Left lung (tissue), 10 donors: ENCODE measurements around the gene LRRC3. TPM values are rescaled to one million over a fixed set of nuclear protein-coding genes. Genes with fewer than 3 reads are reported as not detected.

Experiments
- ATAC-seq: fragments of 200-7000 bp; cut with Tn5 transposase; one replicate; pipeline ENCODE4 v1.9.1; 2020; ENCODE audit warnings: moderate library complexity
- DNase-seq, 4 donors: peaks; one replicate each; pipeline ENCODE4 v3.0.0-alpha.2; 2013 to 2020
- H3K27ac ChIP-seq, 2 donors: fragments of 200-600 bp; sonication (generic) in 1 of 2; one replicate each; pipeline versions ENCODE4 v1.5.0 to v1.8.0; 2020 to 2021
- H3K27me3 ChIP-seq, 2 donors: fragments of 200-600 bp; sonication (generic) in 1 of 2; one replicate each; pipeline versions ENCODE4 v1.5.0 to v1.8.0; 2020 to 2021
- H3K36me3 ChIP-seq, 2 donors: fragments of 200-600 bp; sonication (generic) in 1 of 2; one replicate each; pipeline versions ENCODE4 v1.5.0 to v1.8.0; 2020 to 2021
- H3K4me1 ChIP-seq, 2 donors: fragments of 200-600 bp; one replicate each; pipeline ENCODE4 v1.8.0; 2021
- H3K4me3 ChIP-seq, 2 donors: fragments of 200-600 bp; sonication (generic) in 1 of 2; one replicate each; pipeline versions ENCODE4 v1.5.0 to v1.8.0; 2020 to 2021; ENCODE audit warnings: mild to moderate bottlenecking in 1 of 2
- H3K9me3 ChIP-seq, 2 donors: fragments of 200-600 bp; sonication (generic) in 1 of 2; one replicate each; pipeline versions ENCODE4 v1.5.0 to v1.8.0; 2020 to 2021
- intact Hi-C, 2 donors: fragments of 100-400 bp; cut with DNase I; formaldehyde crosslinking; loops; one replicate each; pipeline versions ENCODE4 v1.11.2 to v1.14.2; 2022
- polyA plus RNA-seq, 6 donors: library from polyadenylated mRNA; unstranded; fragments of 120-200 nt; gene quantifications; one replicate each; pipeline ENCODE4 v1.2.1, GENCODE V29; 2013; ENCODE audit not compliant: insufficient read length in 6 of 6
- total RNA-seq, 2 donors: library from RNA; stranded (reverse); fragmentation: NEBNext Ultra II Directional; extraction: Animal tissue kit (Norgen Biotek cat#: 25700); gene quantifications; one replicate each; pipeline ENCODE4 v1.2.1, GENCODE V29; 2021
- TF ChIP-seq, protein P1 (sequence below), 2 donors: fragments of 200-600 bp; sonication (generic) in 1 of 2; IDR thresholded peaks; one replicate each; pipeline versions ENCODE4 v1.5.0 to v1.8.0; 2021; ENCODE audit warnings: antibody characterized with exemption in 2 of 2
- donor health status: DM: no; HTN: yes; CAD: no.
- donor health status: DM: no; HTN: no; CAD: no.

The LRRC3 gene
- total and polyA plus RNA-seq, 8 donors = 2.4 to 7.0 (median 6.0) TPM

DNA sequence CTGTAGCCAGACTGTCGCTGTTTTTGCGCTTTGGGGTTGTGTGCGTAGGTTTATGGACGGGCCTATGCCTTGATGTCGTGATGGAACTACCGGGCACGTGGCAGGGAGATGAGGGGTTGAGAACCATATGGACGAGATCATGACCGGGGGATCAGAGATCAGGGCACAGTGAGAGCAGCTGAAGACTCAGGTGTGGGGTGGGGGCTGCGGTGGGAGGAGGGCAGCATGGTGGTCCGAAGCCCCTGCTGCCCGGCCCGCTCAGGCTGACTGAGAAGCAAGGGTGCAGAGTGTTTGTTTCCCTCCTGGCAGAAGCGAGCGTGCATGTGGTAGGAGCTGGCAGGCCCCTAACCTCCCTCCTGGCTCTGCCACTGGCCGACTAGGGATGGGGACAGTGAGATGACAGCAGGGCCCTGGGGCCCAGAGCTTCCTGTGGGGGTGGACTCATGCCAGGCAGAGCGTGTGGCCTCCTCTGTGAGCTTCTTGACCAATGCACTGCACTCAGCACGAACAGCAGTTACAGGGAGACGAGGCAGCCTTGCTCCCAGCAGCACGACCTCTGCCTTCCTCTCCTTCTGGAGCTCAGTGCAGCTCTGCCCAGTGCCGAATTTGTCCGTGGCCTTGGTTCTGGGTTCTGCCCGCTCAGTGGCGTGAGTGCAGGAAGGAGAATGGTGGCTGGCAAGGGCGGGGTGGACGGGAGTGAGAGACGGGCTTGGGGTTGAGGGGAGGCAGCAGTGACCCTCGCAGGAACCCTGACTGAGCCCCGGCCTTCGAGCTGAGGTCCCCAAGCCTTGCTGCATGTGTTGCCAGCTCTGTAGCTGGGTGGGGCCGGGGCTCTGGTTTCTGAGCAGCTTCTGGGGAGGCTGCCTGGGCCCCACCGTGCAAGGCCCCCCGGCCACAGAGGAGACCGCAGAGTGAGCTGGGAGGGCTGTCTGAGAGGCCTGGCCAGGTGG lies 22.2 kb upstream of the LRRC3 start:
- intact Hi-C loops = no loop called here
- Histone ChIP-seq H3K9me3 (peaks cover 0 to 19% of the 10 kb centered on the region in 2 donors), H3K4me3 (no peak overlapping the region), H3K27me3 (no peaks in the 10 kb centered on the region), H3K4me1 (no peaks in the 10 kb centered on the region), H3K36me3 (peaks cover 0 to 43% of the 10 kb centered on the region in 2 donors), H3K27ac (no peak overlapping the region)
- DNase-seq = peak in 1 of 4 donors; percentile 62
- TF ChIP-seq, protein P1, sequence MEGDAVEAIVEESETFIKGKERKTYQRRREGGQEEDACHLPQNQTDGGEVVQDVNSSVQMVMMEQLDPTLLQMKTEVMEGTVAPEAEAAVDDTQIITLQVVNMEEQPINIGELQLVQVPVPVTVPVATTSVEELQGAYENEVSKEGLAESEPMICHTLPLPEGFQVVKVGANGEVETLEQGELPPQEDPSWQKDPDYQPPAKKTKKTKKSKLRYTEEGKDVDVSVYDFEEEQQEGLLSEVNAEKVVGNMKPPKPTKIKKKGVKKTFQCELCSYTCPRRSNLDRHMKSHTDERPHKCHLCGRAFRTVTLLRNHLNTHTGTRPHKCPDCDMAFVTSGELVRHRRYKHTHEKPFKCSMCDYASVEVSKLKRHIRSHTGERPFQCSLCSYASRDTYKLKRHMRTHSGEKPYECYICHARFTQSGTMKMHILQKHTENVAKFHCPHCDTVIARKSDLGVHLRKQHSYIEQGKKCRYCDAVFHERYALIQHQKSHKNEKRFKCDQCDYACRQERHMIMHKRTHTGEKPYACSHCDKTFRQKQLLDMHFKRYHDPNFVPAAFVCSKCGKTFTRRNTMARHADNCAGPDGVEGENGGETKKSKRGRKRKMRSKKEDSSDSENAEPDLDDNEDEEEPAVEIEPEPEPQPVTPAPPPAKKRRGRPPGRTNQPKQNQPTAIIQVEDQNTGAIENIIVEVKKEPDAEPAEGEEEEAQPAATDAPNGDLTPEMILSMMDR (IDR thresholded peaks at IDR 0.05) = no peak
- no peak for ATAC-seq

DNA sequence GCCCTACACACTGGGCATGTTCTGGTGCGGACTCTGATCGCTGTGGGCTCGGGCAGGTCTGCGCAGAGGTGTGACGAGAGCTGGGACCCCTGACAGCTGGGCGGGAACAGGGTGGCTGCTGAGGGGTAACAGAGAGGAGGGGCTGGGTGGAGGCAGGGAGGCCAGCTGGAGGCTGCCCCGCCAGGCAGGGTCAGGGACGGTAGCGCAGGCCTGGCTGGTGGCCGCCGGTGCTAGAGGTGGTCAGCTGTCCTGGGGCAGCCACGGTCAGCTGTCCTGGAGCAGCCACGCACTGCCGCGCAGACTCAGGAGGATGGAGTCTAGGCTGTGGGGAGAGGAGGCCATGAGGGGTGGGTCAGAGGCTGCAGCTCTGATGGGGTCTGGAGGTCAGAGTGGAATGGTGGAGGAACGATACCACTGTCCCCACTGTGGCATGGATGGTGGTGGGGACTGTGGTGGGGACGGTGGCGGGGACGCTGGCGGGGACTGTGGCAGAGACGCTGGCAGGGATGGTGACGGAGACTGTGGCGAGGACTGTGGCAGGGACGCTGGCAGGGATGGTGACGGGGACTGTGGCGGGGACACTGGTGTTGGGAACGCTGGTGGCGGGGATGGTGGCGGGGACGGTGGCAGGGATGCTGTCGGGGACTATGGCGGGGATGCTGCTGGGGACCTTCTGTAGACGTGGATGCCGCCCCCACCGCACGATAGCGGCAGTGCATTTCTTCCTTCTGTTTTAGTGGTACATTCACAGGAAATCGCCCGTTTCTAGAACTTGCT lies 21.3 kb upstream of the LRRC3 start:
- DNase-seq (peak in 2 of 4 donors; percentile 21 to 79), ATAC-seq (no peak)
- Histone ChIP-seq H3K27me3 (peaks cover 0 to 2% of the 10 kb centered on the region in 2 donors), H3K9me3 (peaks cover 0 to 18% of the 10 kb centered on the region in 2 donors), H3K4me1 (no peaks in the 10 kb centered on the region), H3K4me3 (no peak overlapping the region), H3K36me3 (peaks cover 0 to 51% of the 10 kb centered on the region in 2 donors), H3K27ac (no peak overlapping the region)
- TF ChIP-seq, protein P1 (IDR thresholded peaks at IDR 0.05) = no peak
- intact Hi-C loops = no loop called here

DNA sequence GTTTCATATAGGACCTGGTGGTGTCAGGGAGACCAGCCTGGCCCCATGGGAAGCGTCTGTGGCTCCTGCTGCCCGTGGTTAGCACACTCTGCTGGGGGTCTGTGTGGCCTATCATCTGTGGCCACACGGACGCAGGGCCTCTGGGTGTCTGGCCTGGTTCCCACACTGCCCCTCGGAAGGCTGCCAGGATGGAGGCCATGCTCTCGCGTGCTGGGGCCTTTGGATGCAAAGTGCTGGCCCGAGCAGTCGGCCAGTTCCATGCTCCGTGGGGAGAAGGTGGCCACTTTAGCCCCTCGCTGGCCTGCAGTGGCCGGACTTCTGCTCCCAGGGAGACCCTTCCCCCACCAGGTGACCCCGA lies 20.8 kb upstream of the LRRC3 start:
- no peak for ATAC-seq
- peaks cover 0 to 12% of the 10 kb centered on the region in 2 donors for H3K9me3 ChIP-seq
- peak in 1 of 4 donors; percentile 57 for DNase-seq
- H3K4me1 ChIP-seq = no peaks in the 10 kb centered on the region
- no peak overlapping the region for H3K27ac ChIP-seq
- H3K27me3 ChIP-seq = peaks cover 0 to 6% of the 10 kb centered on the region in 2 donors
- H3K4me3 ChIP-seq = no peak overlapping the region
- intact Hi-C loops = no loop called here
- peaks cover 0 to 57% of the 10 kb centered on the region in 2 donors for H3K36me3 ChIP-seq
- TF ChIP-seq, protein P1 (IDR thresholded peaks at IDR 0.05) = no peak

DNA sequence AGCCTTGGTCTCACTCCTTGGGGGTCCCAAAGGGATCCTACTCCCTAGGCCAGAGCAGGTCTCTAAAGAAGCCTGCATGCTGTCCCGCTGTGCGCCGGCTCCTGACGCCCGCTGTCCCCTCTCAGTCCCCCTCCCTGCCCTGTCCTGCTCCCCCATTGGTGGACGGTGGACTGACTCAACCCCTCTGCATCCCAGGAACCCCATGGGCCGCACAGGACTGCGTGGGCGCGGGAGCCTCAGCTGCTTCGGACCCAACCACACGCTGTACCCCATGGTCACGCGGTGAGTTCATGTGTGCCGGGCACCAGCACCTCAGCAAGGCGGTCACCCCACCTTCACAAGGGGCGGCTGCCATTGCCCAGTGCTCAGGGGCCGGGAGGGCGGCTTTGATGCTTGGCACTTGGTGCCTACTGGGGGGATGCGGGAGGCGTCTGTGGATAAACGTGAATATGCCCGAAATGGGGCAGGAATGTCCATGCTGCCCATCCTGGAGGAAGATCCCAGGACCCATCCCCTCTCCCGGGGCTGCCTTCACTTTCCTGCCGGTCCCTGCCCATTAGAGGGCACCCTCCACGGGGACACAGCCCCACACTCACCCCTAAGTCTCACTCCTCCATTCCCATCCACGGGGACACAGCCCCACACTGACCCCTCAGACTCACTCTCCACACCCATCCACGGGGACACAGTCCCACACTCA lies 20.2 kb upstream of the LRRC3 start:
- Histone ChIP-seq H3K4me3 (no peak overlapping the region), H3K9me3 (peaks cover 0 to 7% of the 10 kb centered on the region in 2 donors), H3K27ac (no peak overlapping the region), H3K4me1 (no peaks in the 10 kb centered on the region), H3K36me3 (peaks cover 0 to 61% of the 10 kb centered on the region in 2 donors), H3K27me3 (peaks cover 0 to 6% of the 10 kb centered on the region in 2 donors)
- peak in 2 of 4 donors; percentile 25 to 51 for DNase-seq
- no peak for ATAC-seq
- TF ChIP-seq, protein P1 (IDR thresholded peaks at IDR 0.05) = no peak
- intact Hi-C loops = no loop called here
